ENCODE measurements around the gene CCDC88C.

CCDC88C gene

DNA sequence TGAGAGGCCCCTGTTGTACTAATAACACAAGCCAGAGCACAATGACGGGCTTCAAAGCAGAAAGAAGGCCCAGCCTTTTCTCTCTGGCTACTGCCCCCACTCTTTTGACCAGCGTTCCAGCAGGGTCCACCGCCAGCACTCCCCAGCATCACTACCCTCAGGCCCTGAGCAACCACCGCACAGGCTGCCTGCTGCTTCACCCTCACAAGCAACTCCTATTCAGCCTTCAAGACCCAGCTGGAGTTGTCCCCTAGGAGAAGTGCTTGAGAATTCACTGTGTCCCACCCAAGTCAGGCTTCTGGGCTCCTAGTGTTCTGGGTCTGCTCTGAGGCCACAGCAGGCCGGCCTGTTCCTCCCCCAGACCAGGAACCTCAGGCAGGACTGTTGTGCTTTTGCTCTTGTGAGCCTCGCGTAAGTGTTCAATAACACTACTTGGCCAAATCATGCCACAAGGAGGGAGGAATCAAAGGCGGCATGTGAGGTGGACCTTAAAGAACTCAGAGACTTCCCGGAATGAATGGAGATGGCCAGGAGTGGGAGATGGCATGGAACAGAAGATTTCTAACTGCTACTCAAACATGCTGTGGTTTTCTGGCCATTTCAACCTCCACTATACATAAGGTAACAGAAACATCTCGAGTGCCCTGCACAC lies 89.8 kb downstream of the CCDC88C start:
- DNase-seq (ENCODE audit: low read depth in 3 of 3) = no peak

DNA sequence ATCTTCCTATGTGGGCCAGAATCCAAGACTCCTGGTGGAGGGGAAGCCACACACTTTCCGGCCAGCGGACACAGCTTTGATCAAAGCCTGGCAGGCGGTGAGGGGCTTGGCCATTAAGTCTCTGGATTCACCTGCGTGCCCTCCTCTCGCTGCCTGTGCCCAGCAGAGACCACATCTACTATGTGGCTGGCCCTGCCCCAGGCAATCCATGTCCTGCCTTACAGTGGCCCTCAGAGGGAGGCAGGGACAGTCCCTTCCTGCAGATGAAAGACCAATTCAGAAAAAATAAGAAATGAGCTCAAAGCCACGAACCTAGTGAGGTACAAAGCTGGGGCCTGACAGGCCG lies 90.4 kb downstream of the CCDC88C start:
- DNase-seq (ENCODE audit: low read depth in 3 of 3) = no peak

DNA sequence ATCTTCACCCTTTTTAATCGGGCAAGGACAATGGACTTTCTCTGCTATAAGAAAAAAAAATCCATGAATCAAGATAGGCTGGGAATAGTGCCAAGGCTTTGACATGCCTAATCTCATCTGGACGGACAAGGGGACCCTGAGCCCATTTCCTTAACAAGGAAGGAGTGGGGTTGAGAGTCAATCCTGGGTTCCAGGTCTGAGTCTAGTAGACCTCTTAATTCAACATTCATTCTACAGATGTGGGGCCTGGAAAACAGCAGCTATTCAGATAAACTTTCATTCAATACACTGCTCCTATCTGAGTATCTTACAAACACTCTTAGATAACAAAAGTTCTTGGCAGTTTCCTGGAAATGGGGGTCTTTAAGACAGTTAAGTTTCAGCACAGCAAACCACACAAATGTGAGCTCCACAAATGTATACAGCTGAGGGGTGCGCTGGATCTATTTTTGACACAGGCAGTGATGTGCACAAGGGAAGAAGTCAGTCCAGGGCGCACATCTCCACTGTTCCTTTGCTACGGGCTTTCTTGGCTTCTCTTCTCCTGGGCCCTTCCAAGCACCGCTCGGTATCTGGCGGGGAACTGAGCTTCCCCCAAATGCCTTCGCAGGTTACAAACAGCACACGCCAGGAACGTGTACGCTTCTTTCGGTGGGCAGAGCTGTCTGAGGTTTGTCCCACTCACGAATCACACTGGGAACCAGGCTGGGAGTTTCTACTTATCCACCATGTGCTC lies 90.9 kb downstream of the CCDC88C start:
- no peak for DNase-seq (ENCODE audit: low read depth in 3 of 3)

DNA sequence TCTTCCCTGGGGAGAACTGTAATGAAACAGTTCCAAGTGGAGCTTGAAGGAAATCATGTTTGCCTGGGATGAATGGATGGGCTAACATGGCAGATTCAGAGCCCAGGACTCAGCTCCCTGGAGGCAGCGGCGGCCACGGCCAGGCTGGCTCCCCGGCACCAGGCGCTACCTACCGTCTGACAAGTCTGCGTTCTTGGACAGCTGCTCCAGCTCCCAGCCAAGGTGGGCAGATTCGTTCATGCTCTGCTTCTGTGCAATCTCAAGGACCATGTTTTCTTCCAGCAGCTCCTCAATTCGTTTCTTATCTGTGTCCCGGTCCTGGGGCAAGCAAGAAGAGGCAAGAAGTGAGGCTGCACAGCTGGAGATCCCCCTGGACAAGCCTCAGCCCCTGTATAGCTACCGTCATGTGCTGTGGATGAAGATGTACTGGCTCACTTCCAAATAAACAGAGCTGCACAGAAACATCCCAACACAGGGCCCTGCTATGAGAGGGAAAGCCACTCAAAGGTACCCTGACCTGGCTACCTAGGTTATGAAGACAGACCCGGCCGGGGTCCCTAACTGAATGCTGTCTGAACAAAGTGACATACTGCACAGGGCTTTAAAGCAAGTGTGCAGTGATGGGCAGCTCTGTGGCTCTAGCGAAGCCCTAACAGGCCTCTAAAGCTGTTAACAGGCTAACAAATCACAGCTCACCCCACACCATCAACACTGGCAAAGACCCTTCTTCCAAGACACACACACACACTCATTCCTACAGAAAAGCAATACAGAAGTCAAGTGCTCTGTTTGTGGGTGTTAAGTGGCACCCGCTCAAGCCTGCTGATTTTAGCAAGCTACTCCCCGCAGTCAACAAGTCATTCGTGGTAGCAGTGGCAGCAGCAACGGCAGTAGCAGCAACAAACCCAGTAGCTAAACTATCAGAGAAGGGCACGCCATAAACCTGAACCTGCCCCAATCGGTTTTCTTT lies 92.7 kb downstream of the CCDC88C start:
- DNase-seq (ENCODE audit: low read depth in 3 of 3) = no peak

DNA sequence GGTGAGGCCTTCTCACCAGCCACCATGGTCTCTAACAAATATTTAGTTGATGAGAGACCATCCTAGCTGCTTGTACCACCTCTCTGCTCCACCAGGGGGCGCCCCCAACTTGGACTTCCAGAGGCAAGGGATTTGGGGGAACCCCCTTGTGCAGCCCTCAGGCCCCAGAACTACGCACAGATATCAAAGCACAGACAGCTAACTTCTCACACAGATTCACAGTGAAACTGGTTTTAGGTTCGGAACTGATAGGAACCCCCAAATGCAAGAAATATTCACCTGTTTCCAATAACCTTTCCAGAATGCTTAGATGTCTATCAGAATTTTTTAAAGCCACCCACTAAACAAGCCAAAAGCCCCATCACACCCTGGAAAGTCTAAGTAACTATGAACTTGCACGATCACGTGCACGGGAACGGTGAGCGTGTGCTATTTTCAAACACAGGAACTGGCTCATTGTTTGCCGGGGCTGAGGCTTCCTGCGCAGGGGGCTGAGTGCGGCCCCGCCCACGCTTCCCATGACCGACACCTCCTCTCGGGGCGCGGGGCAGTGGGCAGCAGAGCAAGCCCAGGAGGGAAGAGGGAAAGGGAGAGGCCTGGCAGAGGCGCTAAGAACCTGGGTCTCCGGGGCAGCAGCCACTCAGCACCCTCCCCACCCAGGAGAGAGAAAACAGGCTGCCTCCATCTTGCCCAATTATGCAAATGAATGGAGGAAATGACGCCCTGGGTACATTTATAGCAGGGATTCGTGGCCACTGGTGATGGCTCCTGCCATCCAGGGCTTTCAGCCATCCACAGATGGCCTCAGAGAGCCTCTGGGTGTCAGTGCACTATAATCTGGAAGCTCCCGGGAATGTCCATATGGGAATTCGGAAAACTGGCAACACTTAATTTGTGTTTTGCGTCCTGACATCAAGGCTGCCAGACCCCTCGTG lies 93.7 kb downstream of the CCDC88C start:
- peak; percentile 83 to 95 (median 93) for DNase-seq (ENCODE audit: low read depth in 3 of 3)

DNA sequence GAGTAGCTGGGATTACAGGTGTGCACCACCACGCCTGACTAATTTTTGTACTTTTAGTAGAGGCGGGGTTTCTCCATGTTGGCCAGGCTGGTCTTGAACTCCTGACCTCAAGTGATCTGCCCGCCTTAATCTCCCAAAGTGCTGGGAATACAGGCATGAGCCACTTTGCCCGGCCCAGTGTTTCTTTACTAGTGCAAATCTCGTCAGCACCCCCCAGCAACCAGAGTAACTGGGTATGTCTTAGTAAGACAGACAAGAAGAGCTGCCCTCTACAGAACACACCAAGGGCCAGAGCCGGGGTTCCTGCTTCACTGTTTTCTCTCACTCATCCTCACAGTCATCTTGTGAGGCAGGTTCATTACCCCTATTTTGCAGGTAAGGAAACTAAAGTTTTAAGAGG lies 94.6 kb downstream of the CCDC88C start:
- no peak for DNase-seq (ENCODE audit: low read depth in 3 of 3)

DNA sequence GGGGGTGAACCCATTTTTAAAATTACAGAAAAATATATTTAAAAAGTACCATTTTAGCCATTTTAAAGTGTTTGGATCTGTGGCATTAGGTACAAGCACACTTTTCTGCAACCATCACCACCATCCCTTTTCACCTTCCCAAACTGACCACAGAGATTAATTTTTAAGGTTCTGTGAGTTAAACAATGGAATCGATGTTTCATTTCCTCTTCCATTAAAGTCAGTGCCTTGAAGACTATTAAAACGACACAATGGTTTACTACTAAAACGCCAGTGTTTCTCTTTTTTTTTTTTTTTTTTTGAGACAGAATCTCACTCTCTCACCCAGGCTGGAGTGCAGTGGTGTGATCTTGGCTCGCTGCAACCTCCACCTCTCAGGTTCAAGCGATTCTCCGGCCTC lies 95.0 kb downstream of the CCDC88C start:
- no peak for DNase-seq (ENCODE audit: low read depth in 3 of 3)

DNA sequence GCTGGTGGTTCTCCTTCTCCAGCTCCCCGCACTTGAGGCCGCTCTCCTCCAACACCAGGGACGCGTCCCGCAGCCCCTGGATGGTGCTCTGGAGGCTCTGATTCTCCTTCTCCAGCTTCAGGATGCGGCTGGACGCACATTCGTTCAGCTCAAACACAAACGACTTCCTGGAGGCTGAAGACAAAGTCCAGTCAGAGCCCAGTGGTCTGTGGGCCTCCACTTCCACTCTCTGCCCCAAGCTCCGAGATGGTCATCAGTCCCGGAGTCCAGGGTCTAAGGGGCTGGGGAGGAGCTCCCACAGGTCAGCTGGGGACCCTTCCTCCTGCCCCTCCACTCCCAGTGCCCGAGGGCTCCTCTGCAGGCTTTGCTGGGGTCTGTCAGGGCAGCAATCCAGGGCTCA lies 96.5 kb downstream of the CCDC88C start:
- no peak for DNase-seq (ENCODE audit: low read depth in 3 of 3)

DNA sequence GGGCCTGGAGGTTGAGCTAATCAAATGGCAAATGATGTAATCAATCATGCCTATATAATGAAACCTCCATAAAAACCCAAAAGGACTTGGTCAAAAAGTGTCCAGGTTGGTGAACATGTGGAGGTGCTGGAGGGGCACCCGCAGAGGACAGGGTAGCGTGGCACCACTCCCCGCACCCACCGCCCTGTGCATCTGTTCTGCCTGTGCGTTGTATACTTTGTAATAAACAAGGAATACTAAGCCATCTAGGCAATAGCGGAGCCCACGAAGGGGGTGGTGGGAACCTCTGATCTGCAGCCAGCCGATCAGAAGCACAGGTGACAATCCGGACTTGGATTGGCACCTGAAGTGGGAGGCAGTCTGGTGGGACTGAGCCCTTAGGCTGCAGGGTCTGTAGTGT lies 97.4 kb downstream of the CCDC88C start:
- no peak for DNase-seq (ENCODE audit: low read depth in 3 of 3)

DNA sequence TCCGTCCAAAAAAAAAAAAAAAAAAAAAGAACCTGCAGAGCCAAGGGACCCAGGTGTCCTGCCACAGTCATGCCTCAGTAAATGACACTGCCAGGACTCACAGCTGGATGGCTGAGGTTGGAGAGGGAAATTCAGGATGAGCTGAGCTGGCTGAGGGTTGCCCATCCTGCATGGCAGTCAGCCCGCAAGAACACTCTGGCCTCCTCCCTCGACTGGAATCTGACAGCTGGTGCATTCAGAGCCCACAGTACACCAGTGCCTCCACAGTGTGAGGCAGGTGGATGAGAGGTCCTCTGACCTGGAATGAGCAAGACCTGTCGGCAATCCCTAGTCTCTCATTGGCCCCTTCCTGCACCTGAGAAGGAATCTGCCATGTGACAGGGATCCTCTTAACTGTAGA lies 98.7 kb downstream of the CCDC88C start:
- DNase-seq (ENCODE audit: low read depth in 3 of 3) = no peak

DNA sequence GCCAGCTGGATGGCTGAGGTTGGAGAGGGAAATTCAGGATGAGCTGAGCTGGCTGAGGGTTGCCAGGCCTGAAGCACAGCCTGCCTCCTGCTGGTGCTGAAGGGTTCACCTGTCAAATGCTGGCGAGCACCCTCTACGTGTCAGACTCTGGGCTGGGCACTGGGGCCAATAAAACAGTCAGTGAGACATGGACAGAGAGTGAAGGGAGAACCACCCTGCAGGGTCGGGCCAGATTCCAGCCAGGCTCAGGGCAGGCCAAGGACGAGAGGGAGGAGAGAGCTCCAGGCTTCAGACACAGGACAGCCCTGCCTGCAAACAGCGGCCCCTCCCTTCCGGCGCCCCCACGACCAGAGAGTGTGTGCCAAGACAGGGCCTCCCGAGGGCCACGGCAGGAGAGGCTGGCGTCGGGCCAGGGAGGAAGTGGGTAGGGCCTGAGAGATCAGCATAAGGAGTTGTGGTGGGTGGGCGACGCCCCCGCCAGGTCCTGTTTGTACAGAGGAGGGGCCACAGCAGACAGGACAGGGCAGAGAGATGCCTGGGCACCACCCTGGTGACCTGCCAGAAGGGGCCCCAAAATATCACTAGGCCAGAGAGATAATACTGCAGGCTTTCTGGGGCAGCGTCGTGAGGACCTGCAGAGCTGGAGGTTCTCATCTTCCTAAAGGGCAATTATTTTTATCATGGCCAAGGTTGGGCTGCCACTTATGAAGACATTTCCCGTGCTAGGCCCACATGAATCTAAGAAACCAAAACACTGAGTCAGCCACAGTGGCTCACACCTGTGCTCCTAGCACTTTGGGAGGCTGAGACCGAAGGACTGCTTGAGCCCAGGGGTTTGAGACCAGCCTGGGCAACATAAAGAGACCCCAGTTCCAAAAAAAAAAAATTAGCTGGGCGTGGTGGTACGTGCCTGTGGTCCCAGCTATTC lies 100.0 kb downstream of the CCDC88C start:
- DNase-seq (ENCODE audit: low read depth in 3 of 3) = peak; percentile 59 to 66 (median 60)

DNA sequence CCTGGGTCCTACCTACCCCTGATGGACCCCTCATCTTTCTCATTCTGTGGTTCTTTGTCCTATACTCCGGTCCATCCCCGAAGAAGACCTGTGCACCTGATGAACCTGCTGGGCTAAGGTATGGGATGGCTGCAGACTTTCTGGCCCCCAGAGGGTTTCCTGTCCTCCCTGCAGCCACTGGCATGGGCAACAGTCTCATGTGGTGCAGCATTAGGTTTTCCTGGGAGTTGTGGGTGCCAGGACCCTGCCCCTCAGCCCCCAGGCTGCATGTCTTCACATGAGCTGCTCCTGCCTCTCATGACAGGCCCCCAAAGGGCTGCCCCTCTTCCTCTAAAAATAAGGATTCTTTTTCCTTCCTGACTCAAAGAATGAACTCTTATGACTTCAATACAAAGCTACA lies 100.9 kb downstream of the CCDC88C start:
- no peak for DNase-seq (ENCODE audit: low read depth in 3 of 3)

DNA sequence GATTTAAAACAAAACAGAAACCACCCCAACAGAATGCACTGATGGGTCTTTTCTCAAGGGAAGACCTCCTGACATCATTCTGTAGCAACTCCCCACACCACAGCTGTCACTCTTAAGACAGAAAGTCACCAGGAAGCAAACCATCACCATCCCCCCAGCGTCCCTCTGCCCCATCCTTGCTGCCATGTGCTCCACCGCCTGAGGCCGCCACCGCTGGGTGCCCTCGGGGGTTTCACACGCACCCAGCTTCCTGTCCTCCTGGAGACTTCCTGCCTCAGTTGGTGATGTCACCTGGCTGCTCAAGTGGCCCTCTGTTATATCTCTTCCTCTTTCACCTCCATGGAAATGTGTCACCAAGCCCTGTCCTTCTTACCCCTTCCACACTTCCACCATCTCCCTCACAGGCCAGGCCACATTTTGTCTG lies 101.8 kb downstream of the CCDC88C start:
- DNase-seq (ENCODE audit: low read depth in 3 of 3) = peak; percentile 54 to 69 (median 54)

DNA sequence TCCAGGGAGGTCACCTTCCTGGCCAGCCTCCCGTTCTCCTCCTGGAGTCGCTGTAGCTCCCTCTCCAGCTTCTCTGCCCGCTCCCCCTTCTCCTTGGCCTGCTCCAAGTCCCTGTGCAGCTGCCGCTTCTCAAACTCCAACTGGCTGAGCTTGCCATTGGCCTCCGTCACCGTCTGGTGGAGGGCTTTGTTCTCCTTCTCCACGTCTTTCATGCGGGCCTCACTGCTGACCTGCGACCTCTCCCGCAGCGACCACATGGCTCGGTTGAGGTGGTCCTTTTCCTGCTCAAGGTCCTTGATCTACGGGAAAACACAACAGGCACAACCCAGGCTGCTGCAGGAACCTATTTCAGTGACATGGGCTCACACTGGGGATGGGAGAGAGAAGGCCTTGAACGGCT lies 103.8 kb downstream of the CCDC88C start:
- DNase-seq (ENCODE audit: low read depth in 3 of 3) = no peak

DNA sequence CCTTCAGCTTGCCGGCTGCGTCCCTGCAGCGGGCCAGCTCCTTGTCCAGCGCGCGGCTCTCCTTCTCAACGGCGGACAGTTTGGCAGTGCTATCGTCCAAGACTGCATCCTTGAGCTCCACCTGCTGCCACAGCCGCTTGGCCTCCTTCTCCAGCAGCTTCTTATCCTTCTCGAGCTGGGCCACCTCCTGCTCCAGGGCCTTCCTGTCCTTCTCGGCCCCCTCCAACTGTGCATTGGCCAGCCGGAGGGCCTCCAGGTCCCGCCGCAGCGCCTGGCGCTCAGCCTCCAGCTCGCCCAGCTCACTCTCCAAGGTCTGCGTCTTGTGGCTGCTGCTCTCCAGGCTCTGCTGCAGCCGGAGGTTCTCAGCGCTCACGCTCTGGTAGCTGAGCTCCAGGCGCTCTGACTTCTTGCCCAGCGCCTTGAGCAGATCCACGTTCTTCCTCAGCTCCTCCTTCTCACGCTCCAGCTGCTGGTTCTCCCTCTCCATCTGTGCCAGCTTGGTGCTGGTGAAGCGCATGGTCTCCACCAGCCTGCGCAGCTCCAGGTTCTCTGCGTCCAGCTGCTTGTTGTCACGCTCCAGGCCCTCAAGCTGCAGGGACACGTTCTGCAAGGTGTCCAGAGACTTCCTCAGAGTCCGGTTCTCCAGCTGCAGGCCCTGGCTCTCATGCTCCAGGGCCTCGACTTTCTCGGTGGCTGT lies 104.3 kb downstream of the CCDC88C start:
- DNase-seq (ENCODE audit: low read depth in 3 of 3) = no peak

DNA sequence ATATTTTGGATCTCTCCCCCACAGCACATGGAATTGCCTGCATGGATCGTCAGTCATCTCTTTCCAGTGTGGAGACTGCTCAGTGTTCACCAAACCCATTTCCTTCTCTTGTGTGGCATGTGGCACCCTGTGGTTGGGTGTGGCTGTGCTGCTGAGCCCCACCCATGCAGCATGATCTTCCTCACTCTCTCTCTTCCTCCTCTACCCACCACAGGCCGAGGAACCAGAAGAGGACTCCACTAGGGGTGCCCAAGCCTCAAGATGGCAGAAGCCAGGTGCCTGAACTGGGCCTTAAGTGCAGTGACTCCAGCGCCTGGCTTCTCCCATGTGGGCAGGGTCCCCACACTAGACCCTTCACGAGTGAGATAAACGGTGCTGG lies 106.3 kb downstream of the CCDC88C start:
- no peak for DNase-seq (ENCODE audit: low read depth in 3 of 3)

DNA sequence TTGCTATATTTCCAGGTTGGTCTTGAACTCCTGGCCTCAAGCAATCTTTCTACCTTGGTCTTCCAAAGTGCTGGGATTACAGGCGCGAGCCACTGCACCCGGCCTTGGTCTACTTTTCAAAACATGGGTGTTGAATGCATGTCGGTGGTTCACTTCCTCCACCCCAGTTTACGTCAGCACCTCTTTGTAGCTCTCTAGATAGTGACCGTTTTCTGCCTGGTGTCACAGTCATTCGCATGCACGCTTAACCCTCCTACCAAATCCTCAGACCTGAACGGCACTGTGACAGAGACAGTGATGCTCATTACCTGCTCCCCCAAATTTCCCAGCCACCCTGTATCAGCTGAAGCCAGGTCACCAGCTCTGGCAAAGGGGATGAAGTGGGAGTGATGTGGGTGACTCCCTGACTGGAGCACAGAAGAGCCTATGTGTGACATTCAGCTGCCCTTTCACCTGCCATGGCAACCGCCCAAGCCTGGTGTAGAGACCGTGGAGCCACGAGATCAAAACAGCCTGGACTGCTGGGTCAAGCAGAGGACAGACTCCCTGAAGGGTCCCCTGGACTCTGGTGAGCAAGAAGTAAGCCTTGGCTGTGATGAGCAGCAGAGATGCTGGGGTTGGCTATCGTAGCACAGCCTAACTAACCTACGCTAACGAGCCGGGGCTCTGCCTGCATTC lies 106.9 kb downstream of the CCDC88C start:
- DNase-seq (ENCODE audit: low read depth in 3 of 3) = no peak

DNA sequence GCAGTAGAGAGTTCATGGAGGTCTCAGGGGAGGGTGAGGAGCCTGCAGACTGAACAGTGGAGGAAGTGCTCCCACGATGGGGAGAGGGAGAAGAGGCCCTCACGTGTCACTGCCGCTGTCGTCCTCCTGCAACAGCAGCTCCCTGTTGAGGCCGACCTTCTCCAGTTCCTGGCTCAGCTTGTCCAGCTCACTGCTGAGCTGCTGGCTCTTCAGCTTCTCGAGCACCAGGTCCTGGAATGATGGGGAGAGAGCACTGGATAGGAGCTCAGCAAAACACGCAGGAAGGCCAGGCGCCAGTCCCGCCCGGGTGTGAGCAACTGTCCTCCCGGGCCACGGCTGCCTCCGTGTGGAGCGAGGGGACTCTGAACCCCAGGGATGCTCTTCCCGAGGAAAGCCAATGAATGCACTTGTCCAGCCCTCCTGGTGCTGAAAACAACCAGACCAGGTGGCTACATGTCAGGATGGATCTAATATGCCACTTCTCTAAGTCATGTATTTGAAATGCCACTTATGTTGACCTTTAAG lies 107.8 kb downstream of the CCDC88C start:
- DNase-seq (ENCODE audit: low read depth in 3 of 3) = no peak

DNA sequence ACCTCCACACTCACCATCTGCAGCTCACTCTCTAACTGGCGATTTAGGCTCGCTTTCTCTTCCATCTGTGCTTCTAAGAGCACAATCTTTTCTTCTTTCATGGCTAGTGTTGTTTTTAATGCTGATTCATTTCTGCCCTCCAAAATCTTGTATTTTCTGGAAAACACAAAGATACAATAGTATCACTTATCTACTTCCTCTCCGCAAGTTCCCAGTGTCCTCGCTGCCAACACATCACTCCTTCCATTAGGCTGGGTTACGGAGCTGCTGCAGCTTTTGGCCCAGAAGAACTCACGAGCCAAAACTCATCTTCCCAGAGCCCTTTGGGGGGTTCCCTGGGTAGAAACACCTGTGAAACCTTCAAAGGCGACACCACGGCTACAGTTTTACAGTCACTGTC lies 109.3 kb downstream of the CCDC88C start:
- DNase-seq (ENCODE audit: low read depth in 3 of 3) = no peak
